ENCODE results near the gene RPL35. TPM values are rescaled to one million over a fixed set of nuclear protein-coding genes. Genes with fewer than 3 reads are reported as not detected.

The RPL35 gene
- total and polyA plus RNA-seq, 3 donors from 2014 or later: 902 to 1,286 (median 1,119) TPM

DNA sequence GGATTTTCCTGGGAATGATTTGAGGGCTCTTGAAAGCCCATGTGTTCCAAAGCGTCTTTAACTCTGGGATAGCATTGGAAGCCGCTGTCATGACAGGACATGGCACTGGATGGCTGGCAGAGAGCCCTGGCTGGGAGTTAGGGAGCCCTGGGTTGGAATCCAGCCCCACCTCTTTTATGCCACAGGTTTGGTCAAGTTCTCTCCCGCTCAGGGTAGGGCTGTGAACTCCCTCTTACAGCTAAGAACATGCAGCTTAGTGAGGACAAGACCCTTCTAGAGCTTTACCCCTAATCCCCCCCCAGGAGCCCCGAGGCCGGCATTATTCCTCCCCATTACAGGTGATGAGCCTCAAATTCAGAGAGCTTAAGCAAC is 47.6 kb downstream of the RPL35 start:
- Histone ChIP-seq H3K27me3 (no peaks in the 10 kb centered on the region), H3K9me3 (no peaks in the 10 kb centered on the region), H3K36me3 (ENCODE audit: low read depth, missing control alignments) (no peaks in the 10 kb centered on the region), H3K27ac (no peak overlapping the region), H3K4me1 (no peaks in the 10 kb centered on the region), H3K4me3 (no peak overlapping the region)
- intact Hi-C loops (cut with DNase I; ENCODE audit: low total_unique reads): no loop called here
- no peak for TF ChIP-seq POLR2A (IDR thresholded peaks at IDR 0.05)
- TF ChIP-seq, protein P1, sequence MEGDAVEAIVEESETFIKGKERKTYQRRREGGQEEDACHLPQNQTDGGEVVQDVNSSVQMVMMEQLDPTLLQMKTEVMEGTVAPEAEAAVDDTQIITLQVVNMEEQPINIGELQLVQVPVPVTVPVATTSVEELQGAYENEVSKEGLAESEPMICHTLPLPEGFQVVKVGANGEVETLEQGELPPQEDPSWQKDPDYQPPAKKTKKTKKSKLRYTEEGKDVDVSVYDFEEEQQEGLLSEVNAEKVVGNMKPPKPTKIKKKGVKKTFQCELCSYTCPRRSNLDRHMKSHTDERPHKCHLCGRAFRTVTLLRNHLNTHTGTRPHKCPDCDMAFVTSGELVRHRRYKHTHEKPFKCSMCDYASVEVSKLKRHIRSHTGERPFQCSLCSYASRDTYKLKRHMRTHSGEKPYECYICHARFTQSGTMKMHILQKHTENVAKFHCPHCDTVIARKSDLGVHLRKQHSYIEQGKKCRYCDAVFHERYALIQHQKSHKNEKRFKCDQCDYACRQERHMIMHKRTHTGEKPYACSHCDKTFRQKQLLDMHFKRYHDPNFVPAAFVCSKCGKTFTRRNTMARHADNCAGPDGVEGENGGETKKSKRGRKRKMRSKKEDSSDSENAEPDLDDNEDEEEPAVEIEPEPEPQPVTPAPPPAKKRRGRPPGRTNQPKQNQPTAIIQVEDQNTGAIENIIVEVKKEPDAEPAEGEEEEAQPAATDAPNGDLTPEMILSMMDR (IDR thresholded peaks at IDR 0.05): no peak
- no peak for DNase-seq
- 79 to 81% methylated on average over 5 of the region's 5 CpGs for WGBS, 2 donors

- no peaks in the 10 kb centered on the region for H3K36me3 ChIP-seq (ENCODE audit: low read depth, missing control alignments)
- no peak for DNase-seq
- no peaks in the 10 kb centered on the region for H3K4me1 ChIP-seq
- H3K27me3 ChIP-seq: no peaks in the 10 kb centered on the region
- H3K9me3 ChIP-seq: no peaks in the 10 kb centered on the region
- 88 to 90% methylated on average over 11 of the region's 11 CpGs for WGBS, 2 donors
- intact Hi-C loops (cut with DNase I; ENCODE audit: low total_unique reads): no loop called here
- H3K4me3 ChIP-seq: no peak overlapping the region
- no peak overlapping the region for H3K27ac ChIP-seq
- TF ChIP-seq, protein P1 (IDR thresholded peaks at IDR 0.05): no peak
- TF ChIP-seq POLR2A (IDR thresholded peaks at IDR 0.05): no peak
Observed at GRCh38 chr9:124813501-124814163, 48.1 kb downstream of the RPL35 start.

DNA sequence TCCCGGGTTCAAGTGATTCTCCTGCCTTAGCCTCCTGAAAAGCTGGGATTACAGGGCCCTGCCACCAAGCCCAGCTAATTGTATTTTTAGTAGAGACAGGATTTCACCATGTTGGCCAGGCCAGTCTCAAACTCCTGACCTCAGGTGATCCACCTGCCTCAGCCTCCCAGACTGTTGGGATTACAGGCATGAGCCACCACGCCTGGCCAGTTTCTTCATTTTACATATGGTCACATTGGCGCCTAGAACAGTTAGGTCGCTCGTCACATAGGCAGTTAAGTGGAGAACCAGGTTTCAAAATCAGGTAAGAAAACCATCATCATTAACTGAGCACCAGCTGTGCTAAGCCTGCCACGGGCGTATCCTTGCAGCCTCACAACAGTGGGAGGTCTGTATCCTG is 48.7 kb downstream of the RPL35 start:
- no peaks in the 10 kb centered on the region for H3K9me3 ChIP-seq
- no peak for TF ChIP-seq POLR2A (IDR thresholded peaks at IDR 0.05)
- TF ChIP-seq, protein P1 (IDR thresholded peaks at IDR 0.05): no peak
- H3K36me3 ChIP-seq (ENCODE audit: low read depth, missing control alignments): no peaks in the 10 kb centered on the region
- 92 to 95% methylated on average over 7 of the region's 7 CpGs for WGBS, 2 donors
- H3K4me1 ChIP-seq: no peaks in the 10 kb centered on the region
- no peak for DNase-seq
- no peak overlapping the region for H3K27ac ChIP-seq
- H3K27me3 ChIP-seq: no peaks in the 10 kb centered on the region
- intact Hi-C loops (cut with DNase I; ENCODE audit: low total_unique reads): no loop called here
- no peak overlapping the region for H3K4me3 ChIP-seq

GRCh38 chr9:124812441-124812876 is 49.3 kb downstream of the RPL35 start:
- Histone ChIP-seq H3K4me3 (no peak overlapping the region), H3K27ac (no peak overlapping the region), H3K36me3 (ENCODE audit: low read depth, missing control alignments) (no peaks in the 10 kb centered on the region), H3K27me3 (no peaks in the 10 kb centered on the region), H3K9me3 (no peaks in the 10 kb centered on the region), H3K4me1 (no peaks in the 10 kb centered on the region)
- DNase-seq: no peak
- intact Hi-C loops (cut with DNase I; ENCODE audit: low total_unique reads): no loop called here
- no peak for TF ChIP-seq POLR2A (IDR thresholded peaks at IDR 0.05)
- TF ChIP-seq, protein P1 (IDR thresholded peaks at IDR 0.05): no peak
- 86 to 88% methylated on average over 5 to 6 of the region's 6 CpGs for WGBS, 2 donors

Data from testis (tissue), 3 donors.